Measurements from ENCODE around the gene ZNF667. TPM values are rescaled to one million over a fixed set of nuclear protein-coding genes. Genes with fewer than 3 reads are reported as not detected.

ZNF667 gene
- total RNA-seq, 1 experiment from 2014 or later, result not detected

DNA sequence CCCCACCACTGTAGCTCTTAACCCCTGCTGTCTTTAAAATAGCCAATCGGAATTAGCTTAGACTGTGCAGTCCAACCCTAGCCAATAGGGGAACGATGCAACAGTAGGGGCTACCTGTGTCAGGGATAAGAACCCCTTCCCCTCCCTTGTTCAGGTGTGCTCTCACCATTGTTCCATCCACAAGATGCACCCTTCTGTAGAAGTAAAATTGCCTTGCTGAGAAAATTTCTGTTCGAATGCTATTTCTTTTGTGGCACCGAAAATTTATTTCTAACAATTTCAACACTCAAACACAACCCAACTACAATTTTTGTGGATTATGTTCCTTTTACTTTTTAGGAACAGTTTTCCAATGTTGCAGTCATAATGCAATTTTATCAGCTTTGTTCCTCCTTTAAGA, 76.7 kb downstream of the ZNF667 start:
- Mint-ChIP-seq H3K4me1 (ENCODE audit: low read depth, unreplicated experiment) (peaks cover 15% of the 10 kb centered on the region), H3K27me3 (ENCODE audit: unreplicated experiment) (no peaks in the 10 kb centered on the region), H3K4me3 (ENCODE audit: low read depth, unreplicated experiment) (no peak overlapping the region), H3K36me3 (ENCODE audit: insufficient read depth, unreplicated experiment) (peaks cover 16% of the 10 kb centered on the region), H3K9me3 (ENCODE audit: low read depth, unreplicated experiment) (peaks cover 46% of the 10 kb centered on the region), H3K27ac (ENCODE audit: unreplicated experiment) (no peak overlapping the region)
- CTCF ChIA-PET, result interaction anchor here (0.7 kb wide), 1 partner anchor 296 kb away, joined by 6 read pairs; no protein-coding TSS in a partner anchor
- no TSS peak for BruUV-seq (replicated peaks)
- intact Hi-C loops (cut with micrococcal nuclease; ENCODE audit: unreplicated experiment), result no loop called here
- TF ChIP-seq, protein P1, sequence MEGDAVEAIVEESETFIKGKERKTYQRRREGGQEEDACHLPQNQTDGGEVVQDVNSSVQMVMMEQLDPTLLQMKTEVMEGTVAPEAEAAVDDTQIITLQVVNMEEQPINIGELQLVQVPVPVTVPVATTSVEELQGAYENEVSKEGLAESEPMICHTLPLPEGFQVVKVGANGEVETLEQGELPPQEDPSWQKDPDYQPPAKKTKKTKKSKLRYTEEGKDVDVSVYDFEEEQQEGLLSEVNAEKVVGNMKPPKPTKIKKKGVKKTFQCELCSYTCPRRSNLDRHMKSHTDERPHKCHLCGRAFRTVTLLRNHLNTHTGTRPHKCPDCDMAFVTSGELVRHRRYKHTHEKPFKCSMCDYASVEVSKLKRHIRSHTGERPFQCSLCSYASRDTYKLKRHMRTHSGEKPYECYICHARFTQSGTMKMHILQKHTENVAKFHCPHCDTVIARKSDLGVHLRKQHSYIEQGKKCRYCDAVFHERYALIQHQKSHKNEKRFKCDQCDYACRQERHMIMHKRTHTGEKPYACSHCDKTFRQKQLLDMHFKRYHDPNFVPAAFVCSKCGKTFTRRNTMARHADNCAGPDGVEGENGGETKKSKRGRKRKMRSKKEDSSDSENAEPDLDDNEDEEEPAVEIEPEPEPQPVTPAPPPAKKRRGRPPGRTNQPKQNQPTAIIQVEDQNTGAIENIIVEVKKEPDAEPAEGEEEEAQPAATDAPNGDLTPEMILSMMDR (IDR thresholded peaks at IDR 0.05; ENCODE audit: unreplicated experiment), result no peak
- no peak for DNase-seq

GRCh38 chr19:56398809-56399208, 78.3 kb downstream of the ZNF667 start:
- H3K36me3 Mint-ChIP-seq (ENCODE audit: insufficient read depth, unreplicated experiment), result peaks cover 7% of the 10 kb centered on the region
- TF ChIP-seq, protein P1 (IDR thresholded peaks at IDR 0.05; ENCODE audit: unreplicated experiment), result no peak
- CTCF ChIA-PET, result no interaction called here
- H3K4me1 Mint-ChIP-seq (ENCODE audit: low read depth, unreplicated experiment), result peaks cover 1% of the 10 kb centered on the region
- H3K4me3 Mint-ChIP-seq (ENCODE audit: low read depth, unreplicated experiment), result no peak overlapping the region
- DNase-seq, result no peak
- H3K9me3 Mint-ChIP-seq (ENCODE audit: low read depth, unreplicated experiment), result peaks cover 40% of the 10 kb centered on the region
- BruUV-seq (replicated peaks), result no TSS peak
- H3K27me3 Mint-ChIP-seq (ENCODE audit: unreplicated experiment), result no peaks in the 10 kb centered on the region
- H3K27ac Mint-ChIP-seq (ENCODE audit: unreplicated experiment), result no peak overlapping the region
- intact Hi-C loops (cut with micrococcal nuclease; ENCODE audit: unreplicated experiment), result no loop called here

- BruUV-seq (replicated peaks), result TSS peak; percentile 74
- TF ChIP-seq, protein P1 (IDR thresholded peaks at IDR 0.05; ENCODE audit: unreplicated experiment), result no peak
- peaks cover 36% of the 10 kb centered on the region for H3K9me3 Mint-ChIP-seq (ENCODE audit: low read depth, unreplicated experiment)
- CTCF ChIA-PET, result no interaction called here
- peaks cover 8% of the 10 kb centered on the region for H3K36me3 Mint-ChIP-seq (ENCODE audit: insufficient read depth, unreplicated experiment)
- peak; percentile 89 for DNase-seq
- peak within 1 kb of the TSS; percentile 95 for H3K4me3 Mint-ChIP-seq (ENCODE audit: low read depth, unreplicated experiment)
- H3K27me3 Mint-ChIP-seq (ENCODE audit: unreplicated experiment), result no peaks in the 10 kb centered on the region
- H3K27ac Mint-ChIP-seq (ENCODE audit: unreplicated experiment), result peak within 1 kb of the TSS; percentile 96
- intact Hi-C loops (cut with micrococcal nuclease; ENCODE audit: unreplicated experiment), result no loop called here
- H3K4me1 Mint-ChIP-seq (ENCODE audit: low read depth, unreplicated experiment), result peaks cover 8% of the 10 kb centered on the region
Measured at GRCh38 chr19:56393119-56394012, 83.8 kb downstream of the ZNF667 start, which contains the start of gene ZNF582. TSS of gene ZNF582 (minus strand) at chr19:56393534. CDS start at chr19:56391752, 1,782 bp downstream.

Other genes with a start within 250 kb of the ZNF667 start
- gene EDDM13, start 204.6 kb downstream of the ZNF667 start, total RNA-seq (2022), result not detected in 2 replicates
- 13.5 and 14.9 TPM in 2 replicates for gene ZSCAN5A, start 162.5 kb downstream of the ZNF667 start, total RNA-seq (2022)
- 1.5 and 1.7 TPM in 2 replicates for gene ZNF582, start 83.8 kb downstream of the ZNF667 start, total RNA-seq (2022)
- gene ZNF583, start 73.0 kb downstream of the ZNF667 start, total RNA-seq (2022), result 2.3 and 3.8 TPM in 2 replicates
- 0.07 TPM in 1 of 2 replicates, not detected in the other for gene ZNF471, start 30.5 kb upstream of the ZNF667 start, total RNA-seq (2022)
- gene ZFP28, start 61.6 kb upstream of the ZNF667 start, total RNA-seq (2022), result not detected in 2 replicates
- 0.68 and 1.4 TPM in 2 replicates for gene ZNF470, start 90.1 kb upstream of the ZNF667 start, total RNA-seq (2022)
- gene ZNF71, start 118.0 kb upstream of the ZNF667 start, total RNA-seq (2022), result 1.7 and 1.8 TPM in 2 replicates
- gene SMIM17, start 165.8 kb upstream of the ZNF667 start, total RNA-seq (2022), result not detected in 2 replicates
- gene ZNF835, start 194.4 kb upstream of the ZNF667 start, total RNA-seq (2022), result not detected in 2 replicates

Data from Calu3 (cell line).